OCI-LY7 (cell line): ENCODE results near the gene C1orf56. TPM values are rescaled to one million over a fixed set of nuclear protein-coding genes. Genes with fewer than 3 reads are reported as not detected.

Experiments used
- BruUV-seq: library from RNA; stranded (reverse); fragments of 400-500 nt; replicated peaks from 2 replicates; lab custom pipeline; 2021; lab: Mats Ljungman, UMichigan
- CTCF ChIA-PET: fragments of 300-600 bp; sonication (Branson Sonifier 250); formaldehyde crosslinking; loops from one replicate; lab custom pipeline; 2022; ENCODE audit warnings: antibody characterized with exemption; ENCODE audit not compliant: unreplicated experiment; lab: Charles Lee
- POLR2A ChIA-PET: fragments of 300-600 bp; sonication (Branson Sonifier 250); formaldehyde crosslinking; loops from one replicate; lab custom pipeline; 2022; ENCODE audit warnings: antibody characterized with exemption; lab: Charles Lee
- DNase-seq: peaks from one replicate; pipeline ENCODE4 v3.0.0-alpha.2; 2015; ENCODE audit warnings: low spot score
- H2AFZ ChIP-seq: fragments of 200-600 bp; sonication (generic), shearing (Covaris generic); 2 replicates; pipeline ENCODE4 v1.6.1; 2014; ENCODE audit warnings: mild to moderate bottlenecking, antibody characterized with exemption, low read length, moderate library complexity
- H3K27ac ChIP-seq: fragments of 200-600 bp; sonication (generic); 2 replicates; pipeline ENCODE4 v1.5.1; 2014; ENCODE audit warnings: mixed run types, low read depth, mild to moderate bottlenecking, moderate library complexity, low read length, inconsistent platforms; ENCODE audit not compliant: poor library complexity, severe bottlenecking
- H3K36me3 ChIP-seq: fragments of 200-600 bp; sonication (generic); 2 replicates; pipeline ENCODE4 v1.6.1; 2014; ENCODE audit warnings: mild to moderate bottlenecking, antibody characterized with exemption, low read length, moderate library complexity, mixed read lengths; ENCODE audit not compliant: insufficient read depth
- H3K4me1 ChIP-seq: fragments of 200-600 bp; sonication (generic); 2 replicates; pipeline ENCODE4 v1.5.1; 2014; ENCODE audit warnings: mild to moderate bottlenecking, low read length; ENCODE audit not compliant: insufficient read depth, poor library complexity, severe bottlenecking
- H3K4me2 ChIP-seq: fragments of 200-600 bp; sonication (generic); 2 replicates; pipeline ENCODE4 v1.6.1; 2014; ENCODE audit warnings: mild to moderate bottlenecking, low read length
- H3K4me3 ChIP-seq: fragments of 200-600 bp; sonication (generic); 2 replicates; pipeline ENCODE4 v1.5.1; 2014; ENCODE audit warnings: mild to moderate bottlenecking, low read depth, low read length; ENCODE audit not compliant: poor library complexity, severe bottlenecking
- H3K79me2 ChIP-seq: fragments of 200-600 bp; sonication (generic); 2 replicates; pipeline ENCODE4 v1.6.1; 2016; ENCODE audit warnings: low read depth, mild to moderate bottlenecking, low read length, moderate library complexity, mixed read lengths; ENCODE audit not compliant: insufficient read depth
- H3K9me2 ChIP-seq: fragments of 200-600 bp; sonication (generic); 2 replicates; pipeline ENCODE4 v1.6.1; 2016; ENCODE audit warnings: mild to moderate bottlenecking, low read length, mixed read lengths; ENCODE audit not compliant: insufficient read depth
- H3K9me3 ChIP-seq: fragments of 200-600 bp; sonication (generic); 2 replicates; pipeline ENCODE4 v1.6.1; 2014; ENCODE audit warnings: mild to moderate bottlenecking, mixed run types, low read length, mixed read lengths
- H4K20me1 ChIP-seq: fragments of 200-600 bp; sonication (generic); 2 replicates; pipeline ENCODE4 v1.6.1; 2014; ENCODE audit warnings: mild to moderate bottlenecking, antibody characterized with exemption, low read length, moderate library complexity, mixed read lengths; ENCODE audit not compliant: insufficient read depth
- EZH2phosphoT487 ChIP-seq: fragments of 200-600 bp; sonication (generic); IDR thresholded peaks from 2 replicates; pipeline ENCODE4 v1.6.1; 2018; ENCODE audit warnings: low read depth, borderline replicate concordance, mild to moderate bottlenecking, mixed run types, antibody characterized with exemption, low read length, moderate library complexity, mixed read lengths
- intact Hi-C: fragments of 100-400 bp; cut with micrococcal nuclease; formaldehyde crosslinking; loops from one replicate; pipeline ENCODE4 v1.10.0; 2022; ENCODE audit not compliant: unreplicated experiment
- total RNA-seq, 2 experiments: library from RNA; depleted of rRNA in 1 of 2; stranded (reverse); fragments of >200 nt in 1 of 2; shearing (Covaris generic) in 1 of 2; gene quantifications; 2 replicates each; pipeline ENCODE4 v1.2.3, GENCODE V29; 2014 to 2022
- TF ChIP-seq, protein P1 (sequence below): fragments of 200-600 bp; sonication (generic); conservative IDR thresholded peaks from 2 replicates; pipeline ENCODE4 v1.5.1; 2014; ENCODE audit warnings: mild to moderate bottlenecking, antibody characterized with exemption, low read length, moderate library complexity, mixed read lengths

The C1orf56 gene
- total RNA-seq, 2 experiments from 2014 or later = 0.25 TPM; not detected in 1

DNA sequence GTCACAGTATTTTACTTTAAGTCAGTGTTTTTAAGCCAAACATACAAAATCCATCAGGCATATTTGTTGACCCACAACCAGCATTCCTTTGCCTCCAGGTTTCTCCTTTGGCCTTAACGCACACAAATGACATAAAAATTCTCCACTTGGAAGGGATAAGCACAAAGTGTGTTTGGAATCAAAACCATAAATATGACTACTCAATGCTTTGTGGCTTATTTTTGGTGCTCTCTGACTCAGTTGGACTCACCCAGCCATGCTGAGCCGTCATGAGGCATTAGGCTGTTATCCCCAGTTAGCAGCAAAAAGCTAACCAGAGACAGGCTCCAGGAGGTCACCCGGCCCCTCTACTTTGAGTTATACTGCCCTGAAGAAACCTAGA is 38.4 kb upstream of the C1orf56 start:
- no peak overlapping the region for H3K27ac ChIP-seq
- intact Hi-C loops = loop anchor here (5.0 kb wide), 1 partner anchor 48 kb away; the partner anchor contains the start of gene CDC42SE1
- no peak for TF ChIP-seq EZH2phosphoT487
- TF ChIP-seq, protein P1, sequence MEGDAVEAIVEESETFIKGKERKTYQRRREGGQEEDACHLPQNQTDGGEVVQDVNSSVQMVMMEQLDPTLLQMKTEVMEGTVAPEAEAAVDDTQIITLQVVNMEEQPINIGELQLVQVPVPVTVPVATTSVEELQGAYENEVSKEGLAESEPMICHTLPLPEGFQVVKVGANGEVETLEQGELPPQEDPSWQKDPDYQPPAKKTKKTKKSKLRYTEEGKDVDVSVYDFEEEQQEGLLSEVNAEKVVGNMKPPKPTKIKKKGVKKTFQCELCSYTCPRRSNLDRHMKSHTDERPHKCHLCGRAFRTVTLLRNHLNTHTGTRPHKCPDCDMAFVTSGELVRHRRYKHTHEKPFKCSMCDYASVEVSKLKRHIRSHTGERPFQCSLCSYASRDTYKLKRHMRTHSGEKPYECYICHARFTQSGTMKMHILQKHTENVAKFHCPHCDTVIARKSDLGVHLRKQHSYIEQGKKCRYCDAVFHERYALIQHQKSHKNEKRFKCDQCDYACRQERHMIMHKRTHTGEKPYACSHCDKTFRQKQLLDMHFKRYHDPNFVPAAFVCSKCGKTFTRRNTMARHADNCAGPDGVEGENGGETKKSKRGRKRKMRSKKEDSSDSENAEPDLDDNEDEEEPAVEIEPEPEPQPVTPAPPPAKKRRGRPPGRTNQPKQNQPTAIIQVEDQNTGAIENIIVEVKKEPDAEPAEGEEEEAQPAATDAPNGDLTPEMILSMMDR = no peak
- H3K4me2 ChIP-seq = peak overlapping the region; percentile 90
- no peak for DNase-seq
- peak overlapping the region; percentile 83 for H3K4me3 ChIP-seq
- peaks cover 17% of the 10 kb centered on the region; the same call in 1 of the 2 replicates for H3K79me2 ChIP-seq
- no peaks in the 10 kb centered on the region for H3K9me3 ChIP-seq
- peak overlapping the region; percentile 85; the same call in 1 of the 2 replicates for H2AFZ ChIP-seq
- no peaks in the 10 kb centered on the region for H3K36me3 ChIP-seq
- H3K4me1 ChIP-seq = peaks cover 46% of the 10 kb centered on the region
- H3K9me2 ChIP-seq = no peaks in the 10 kb centered on the region
- no peaks in the 10 kb centered on the region for H4K20me1 ChIP-seq
- BruUV-seq = TSS peak; percentile 60
- POLR2A ChIA-PET = interaction anchor here (0.5 kb wide), 1 partner anchor 50 kb away, joined by 3 read pairs; the partner anchor contains the start of gene CDC42SE1
- CTCF ChIA-PET = no interaction called here

DNA sequence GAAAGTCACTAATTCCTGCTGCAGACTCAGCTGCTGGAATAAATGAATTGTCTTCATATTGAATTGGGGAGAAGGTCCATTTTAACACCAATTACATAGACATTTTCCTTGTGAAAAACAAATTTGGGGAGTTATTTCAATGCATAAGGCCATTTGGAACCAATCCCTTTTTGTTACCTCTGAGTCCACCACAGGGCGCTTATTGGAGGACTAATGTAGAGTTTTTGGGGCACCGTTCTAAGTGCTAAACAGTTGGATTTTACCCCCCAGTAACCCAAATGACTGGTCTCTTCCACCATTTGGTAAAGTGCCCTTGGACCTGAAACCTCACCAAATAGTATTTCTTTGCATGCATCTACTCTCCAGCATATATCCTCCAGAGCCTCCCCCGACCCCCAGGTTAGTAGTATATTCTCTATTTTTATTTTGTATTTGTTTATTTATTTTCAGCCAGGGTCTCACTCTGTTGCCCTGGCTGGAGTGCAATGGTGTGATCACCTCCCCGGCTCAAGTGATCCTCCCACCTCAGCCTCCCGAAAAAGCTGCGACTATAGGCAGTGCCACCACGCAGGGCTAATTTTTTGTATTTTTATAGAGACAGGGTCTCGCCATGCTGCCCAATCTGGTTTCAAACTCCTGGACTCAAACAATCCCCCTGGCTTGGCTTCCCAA is 37.7 kb upstream of the C1orf56 start:
- no peaks in the 10 kb centered on the region for H3K9me2 ChIP-seq
- peak overlapping the region; percentile 90 for H3K4me2 ChIP-seq
- no peaks in the 10 kb centered on the region for H4K20me1 ChIP-seq
- no peak for DNase-seq
- BruUV-seq = no TSS peak
- ChIA-PET CTCF (no interaction called here), POLR2A (interaction anchor here (0.5 kb wide), 1 partner anchor 50 kb away, joined by 3 read pairs; the partner anchor contains the start of gene CDC42SE1)
- H3K36me3 ChIP-seq = no peaks in the 10 kb centered on the region
- H3K4me1 ChIP-seq = peaks cover 41% of the 10 kb centered on the region
- no peak for TF ChIP-seq EZH2phosphoT487
- TF ChIP-seq, protein P1 = no peak
- no peak overlapping the region for H2AFZ ChIP-seq
- no peaks in the 10 kb centered on the region for H3K9me3 ChIP-seq
- H3K27ac ChIP-seq = no peak overlapping the region
- intact Hi-C loops = loop anchor here (5.0 kb wide), 1 partner anchor 47 kb away; the partner anchor contains the start of gene CDC42SE1
- H3K4me3 ChIP-seq = peak overlapping the region; percentile 83
- H3K79me2 ChIP-seq = peaks cover 17% of the 10 kb centered on the region; the same call in 1 of the 2 replicates

DNA sequence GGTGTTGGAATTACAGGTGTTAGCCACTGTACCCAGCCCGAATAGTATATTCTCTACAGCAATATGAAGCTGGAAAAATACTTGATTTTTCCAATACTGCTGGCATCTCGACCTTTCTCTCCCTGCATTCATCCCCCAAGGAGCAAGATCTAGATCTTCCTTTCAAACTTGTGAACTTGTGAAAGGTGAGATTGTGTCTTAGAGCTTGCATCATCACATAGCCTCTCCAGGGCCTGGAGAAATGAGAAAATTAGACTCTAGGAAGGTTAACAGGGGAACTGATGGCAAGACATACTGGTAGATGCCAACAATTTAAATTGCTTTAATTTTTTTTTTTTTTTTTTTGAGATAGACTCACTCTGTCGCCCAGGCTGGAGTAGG is 37.2 kb upstream of the C1orf56 start:
- no peak overlapping the region for H3K27ac ChIP-seq
- peaks cover 36% of the 10 kb centered on the region for H3K4me1 ChIP-seq
- no peak overlapping the region for H3K4me2 ChIP-seq
- no peak overlapping the region for H2AFZ ChIP-seq
- H3K9me3 ChIP-seq = no peaks in the 10 kb centered on the region
- no peaks in the 10 kb centered on the region for H3K36me3 ChIP-seq
- ChIA-PET CTCF (no interaction called here), POLR2A (no interaction called here)
- no peak overlapping the region for H3K4me3 ChIP-seq
- TF ChIP-seq, protein P1 = no peak
- no peak for TF ChIP-seq EZH2phosphoT487
- no peaks in the 10 kb centered on the region for H3K9me2 ChIP-seq
- no peaks in the 10 kb centered on the region for H4K20me1 ChIP-seq
- intact Hi-C loops = no loop called here
- BruUV-seq = no TSS peak
- DNase-seq = no peak
- peaks cover 17% of the 10 kb centered on the region; the same call in 1 of the 2 replicates for H3K79me2 ChIP-seq
